Endothelial cell of umbilical vein (primary cell): ENCODE results near the gene NFKBIL1.

Experiments used
- EZH2 ChIP-seq: IDR thresholded peaks from 2 replicates; pipeline ENCODE4 v1.6.1; 2012; ENCODE audit warnings: borderline replicate concordance, low read depth, mild to moderate bottlenecking, moderate library complexity, low read length, inconsistent platforms; ENCODE audit not compliant: severe bottlenecking
- FOS ChIP-seq: IDR thresholded peaks from 2 replicates; pipeline ENCODE4 v1.6.1; 2011; ENCODE audit warnings: mild to moderate bottlenecking, low read length, moderate library complexity, borderline replicate concordance; ENCODE audit not compliant: insufficient read depth
- GATA2 ChIP-seq: IDR thresholded peaks from 2 replicates; pipeline ENCODE4 v1.7.0; 2011; ENCODE audit warnings: low read depth, mild to moderate bottlenecking, moderate library complexity, mixed read lengths, low read length; ENCODE audit not compliant: insufficient read length, insufficient read depth
- JUN ChIP-seq: IDR thresholded peaks from 2 replicates; pipeline ENCODE4 v1.6.1; 2011; ENCODE audit warnings: borderline replicate concordance, low read depth; ENCODE audit not compliant: insufficient read length, insufficient read depth
- MAX ChIP-seq: IDR thresholded peaks from 2 replicates; pipeline ENCODE4 v1.6.1; 2011; ENCODE audit not compliant: insufficient read depth, insufficient read length
- MYC ChIP-seq: IDR thresholded peaks from one replicate; pipeline ENCODE4 v1.6.1; 2011; ENCODE audit warnings: mild to moderate bottlenecking, low read depth, low read length
- POLR2A ChIP-seq: IDR thresholded peaks from 2 replicates; pipeline ENCODE4 v1.6.1; 2012; ENCODE audit warnings: low read depth, mild to moderate bottlenecking, control low read depth, low read length
- POLR2AphosphoS5 ChIP-seq: IDR thresholded peaks from 2 replicates; pipeline ENCODE4 v1.6.1; 2012; ENCODE audit warnings: low read depth, mild to moderate bottlenecking, control low read depth, low read length, moderate library complexity; ENCODE audit not compliant: insufficient read depth
- TF ChIP-seq, protein P1 (sequence below), 2 donors: IDR thresholded peaks; 1 replicate in 1 of 2; 2 replicates in 1 of 2; pipeline ENCODE4 v1.5.1; 2011; ENCODE audit warnings: low read length in 2 of 2, mild to moderate bottlenecking in 2 of 2, moderate library complexity in 2 of 2, control low read depth in 1 of 2, inconsistent platforms in 1 of 2, low read depth in 1 of 2; ENCODE audit not compliant: insufficient read depth in 1 of 2; ENCODE audit errors: extremely low read depth in 1 of 2

GRCh38 chr6:31557443-31558317 lies 10.3 kb downstream of the NFKBIL1 start:
- no peak for TF ChIP-seq POLR2A
- TF ChIP-seq, protein P1, sequence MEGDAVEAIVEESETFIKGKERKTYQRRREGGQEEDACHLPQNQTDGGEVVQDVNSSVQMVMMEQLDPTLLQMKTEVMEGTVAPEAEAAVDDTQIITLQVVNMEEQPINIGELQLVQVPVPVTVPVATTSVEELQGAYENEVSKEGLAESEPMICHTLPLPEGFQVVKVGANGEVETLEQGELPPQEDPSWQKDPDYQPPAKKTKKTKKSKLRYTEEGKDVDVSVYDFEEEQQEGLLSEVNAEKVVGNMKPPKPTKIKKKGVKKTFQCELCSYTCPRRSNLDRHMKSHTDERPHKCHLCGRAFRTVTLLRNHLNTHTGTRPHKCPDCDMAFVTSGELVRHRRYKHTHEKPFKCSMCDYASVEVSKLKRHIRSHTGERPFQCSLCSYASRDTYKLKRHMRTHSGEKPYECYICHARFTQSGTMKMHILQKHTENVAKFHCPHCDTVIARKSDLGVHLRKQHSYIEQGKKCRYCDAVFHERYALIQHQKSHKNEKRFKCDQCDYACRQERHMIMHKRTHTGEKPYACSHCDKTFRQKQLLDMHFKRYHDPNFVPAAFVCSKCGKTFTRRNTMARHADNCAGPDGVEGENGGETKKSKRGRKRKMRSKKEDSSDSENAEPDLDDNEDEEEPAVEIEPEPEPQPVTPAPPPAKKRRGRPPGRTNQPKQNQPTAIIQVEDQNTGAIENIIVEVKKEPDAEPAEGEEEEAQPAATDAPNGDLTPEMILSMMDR (IDR thresholded peaks at IDR 0.05; ENCODE audit: extremely low read depth in 1 of 2, insufficient read depth in 1 of 2, low read depth in 1 of 2, low read length in 2 of 2) = no peak
- TF ChIP-seq MAX = no peak
- TF ChIP-seq POLR2AphosphoS5 = no peak
- no peak for TF ChIP-seq EZH2
- TF ChIP-seq JUN = no peak
- TF ChIP-seq MYC = no peak
- no peak for TF ChIP-seq GATA2
- no peak for TF ChIP-seq FOS
